ENCODE data around the gene DYRK4.

Gene DYRK4

GRCh38 chr12:4545195-4545594 is 16.8 kb upstream of the DYRK4 start:
- no peak overlapping the region for H3K4me3 ChIP-seq (ENCODE audit: low read depth, low read length)
- no peak for TF ChIP-seq CTCF (IDR thresholded peaks at IDR 0.05; ENCODE audit: borderline replicate concordance, insufficient read depth, low read depth, low read length)

GRCh38 chr12:4552191-4552590 is 9.8 kb upstream of the DYRK4 start:
- no peak overlapping the region for H3K4me3 ChIP-seq (ENCODE audit: low read depth, low read length)
- no peak for TF ChIP-seq CTCF (IDR thresholded peaks at IDR 0.05; ENCODE audit: borderline replicate concordance, insufficient read depth, low read depth, low read length)

- no peak for TF ChIP-seq CTCF (IDR thresholded peaks at IDR 0.05; ENCODE audit: borderline replicate concordance, insufficient read depth, low read depth, low read length)
- no peak overlapping the region for H3K4me3 ChIP-seq (ENCODE audit: low read depth, low read length)
Observed at GRCh38 chr12:4553943-4554342, 8.1 kb upstream of the DYRK4 start.

GRCh38 chr12:4555804-4556203 is 6.2 kb upstream of the DYRK4 start:
- TF ChIP-seq CTCF (IDR thresholded peaks at IDR 0.05; ENCODE audit: borderline replicate concordance, insufficient read depth, low read depth, low read length): no peak
- no peak overlapping the region for H3K4me3 ChIP-seq (ENCODE audit: low read depth, low read length)

- H3K4me3 ChIP-seq (ENCODE audit: low read depth, low read length): no peak overlapping the region
- no peak for TF ChIP-seq CTCF (IDR thresholded peaks at IDR 0.05; ENCODE audit: borderline replicate concordance, insufficient read depth, low read depth, low read length)
Observed at GRCh38 chr12:4556735-4557530, 5.1 kb upstream of the DYRK4 start.

- H3K4me3 ChIP-seq (ENCODE audit: low read depth, low read length): no peak overlapping the region
- TF ChIP-seq CTCF (IDR thresholded peaks at IDR 0.05; ENCODE audit: borderline replicate concordance, insufficient read depth, low read depth, low read length): no peak
Observed at GRCh38 chr12:4557586-4557985, 4.4 kb upstream of the DYRK4 start.

GRCh38 chr12:4558171-4558570 is 3.8 kb upstream of the DYRK4 start:
- TF ChIP-seq CTCF (IDR thresholded peaks at IDR 0.05; ENCODE audit: borderline replicate concordance, insufficient read depth, low read depth, low read length): no peak

More at GRCh38 chr12:4558171-4558570, 3.8 kb upstream of the DYRK4 start:
- H3K4me3 ChIP-seq (ENCODE audit: low read depth, low read length): no peak overlapping the region
